Limb (tissue), 2 donors: ENCODE results near the gene GRIN3B.

ENCODE experiments used
- DNase-seq, 2 donors: peaks; one replicate each; pipeline ENCODE4 v3.0.0-alpha.2; 2016; ENCODE audit errors: extremely low spot score in 2 of 2

GRIN3B gene

GRCh38 chr19:1057176-1057855 is 57.1 kb downstream of the GRIN3B start:
- DNase-seq: no peak

- no peak for DNase-seq
Measured at GRCh38 chr19:1058112-1058511, 57.9 kb downstream of the GRIN3B start.
